Keratinocyte (primary cell): ENCODE measurements around the gene PAX9. TPM values are rescaled to one million over a fixed set of nuclear protein-coding genes. Genes with fewer than 3 reads are reported as not detected.

Experiments used
- DNase-seq: peaks from one replicate; pipeline ENCODE4 v3.0.0-alpha.2; 2011; ENCODE audit warnings: low read depth, missing footprints, low spot score
- FAIRE-seq: peaks from 2 replicates; lab custom pipeline; 2011; peaks lifted over from hg19 to GRCh38; lab: Jason Lieb, UNC
- H2AFZ ChIP-seq: 2 replicates; pipeline ENCODE4 v1.6.0; 2012; ENCODE audit warnings: low read length, control low read depth, inconsistent platforms; ENCODE audit not compliant: control insufficient read depth
- H3K27ac ChIP-seq: 2 replicates; pipeline ENCODE4 v1.5.1; 2011; ENCODE audit warnings: low read length; ENCODE audit not compliant: control insufficient read depth, insufficient read depth
- H3K27me3 ChIP-seq: 3 replicates; pipeline ENCODE4 v1.6.0; 2011; ENCODE audit warnings: low read length; ENCODE audit not compliant: control insufficient read depth, insufficient read depth; ENCODE audit errors: extremely low read depth
- H3K36me3 ChIP-seq, 2 experiments: 2 replicates in 1 of 2; 3 replicates in 1 of 2; pipeline ENCODE4 v1.5.1; 2011; ENCODE audit warnings: low read length in 2 of 2, mild to moderate bottlenecking in 1 of 2; ENCODE audit not compliant: control insufficient read depth in 2 of 2, insufficient read depth in 2 of 2; ENCODE audit errors: extremely low read depth in 1 of 2
- H3K4me1 ChIP-seq: 3 replicates; pipeline ENCODE4 v1.5.1; 2011; ENCODE audit warnings: low read length; ENCODE audit not compliant: control insufficient read depth, insufficient read depth; ENCODE audit errors: extremely low read depth
- H3K4me2 ChIP-seq: 3 replicates; pipeline ENCODE4 v1.6.0; 2011; ENCODE audit warnings: low read depth, low read length; ENCODE audit not compliant: control insufficient read depth, insufficient read depth; ENCODE audit errors: extremely low read depth
- H3K4me3 ChIP-seq, 3 experiments: fragments of 200-600 bp in 1 of 3; sonication (generic) in 1 of 3; 2 replicates in 2 of 3; 3 replicates in 1 of 3; pipeline ENCODE4 v1.5.1; 2011 to 2016; ENCODE audit warnings: low read length in 3 of 3, mild to moderate bottlenecking in 3 of 3, control low read depth in 2 of 3, inconsistent platforms in 1 of 3, low read depth in 1 of 3, mixed read lengths in 1 of 3, mixed run types in 1 of 3, moderate library complexity in 1 of 3; ENCODE audit not compliant: control insufficient read depth in 2 of 3, insufficient read depth in 2 of 3; ENCODE audit errors: extremely low read depth in 1 of 3
- H3K79me2 ChIP-seq: 2 replicates; pipeline ENCODE4 v1.6.0; 2012; ENCODE audit warnings: low read length; ENCODE audit not compliant: control insufficient read depth, insufficient read depth
- H3K9ac ChIP-seq: 3 replicates; pipeline ENCODE4 v1.6.0; 2011; ENCODE audit warnings: low read length; ENCODE audit not compliant: control insufficient read depth, insufficient read depth; ENCODE audit errors: extremely low read depth
- H3K9me1 ChIP-seq: 3 replicates; pipeline ENCODE4 v1.6.0; 2011; ENCODE audit warnings: low read length; ENCODE audit not compliant: control insufficient read depth, insufficient read depth; ENCODE audit errors: extremely low read depth
- H3K9me3 ChIP-seq: 2 replicates; pipeline ENCODE4 v1.5.1; 2012; ENCODE audit warnings: low read depth, low read length; ENCODE audit not compliant: control insufficient read depth
- H4K20me1 ChIP-seq: 3 replicates; pipeline ENCODE4 v1.6.0; 2011; ENCODE audit warnings: low read length; ENCODE audit not compliant: control insufficient read depth, insufficient read depth; ENCODE audit errors: extremely low read depth
- CTCF ChIP-seq, 3 experiments: IDR thresholded peaks in 1 of 3; conservative IDR thresholded peaks in 1 of 3; optimal IDR thresholded peaks in 1 of 3; 2 replicates in 2 of 3; 3 replicates in 1 of 3; pipeline versions ENCODE3 to v1.5.1; 2011; ENCODE audit warnings: low read length in 3 of 3, mild to moderate bottlenecking in 3 of 3, moderate library complexity in 2 of 3, control low read depth in 1 of 3, inconsistent platforms in 1 of 3; ENCODE audit not compliant: insufficient read depth in 2 of 3; ENCODE audit errors: extremely low read depth in 1 of 3
- EZH2 ChIP-seq: IDR thresholded peaks from one replicate; pipeline ENCODE4 v1.6.1; 2012; ENCODE audit warnings: inconsistent platforms, mild to moderate bottlenecking, low read length, moderate library complexity
- dilution Hi-C: fragments of 300-500 bp; cut with MboI; formaldehyde crosslinking; loops from one replicate; pipeline ENCODE4 v1.7.0; 2020; ENCODE audit warnings: low sequenced_read_pairs; ENCODE audit not compliant: extremely low pct_ligation_motif_present
- polyA plus RNA-seq, 5 experiments: library from polyadenylated mRNA; depleted of rRNA in 3 of 5; stranded (reverse) in 3 of 5; stranded (forward) in 1 of 5; unstranded in 1 of 5; fragments of >200 nt; gene quantifications; 1 replicate in 1 of 5; 2 replicates in 3 of 5; 3 replicates in 1 of 5; pipeline versions ENCODE4 v1.2.1 to v1.2.3, GENCODE V29; 2011 to 2012; ENCODE audit warnings: missing spikeins in 2 of 5, low read depth in 1 of 5, low replicate concordance in 1 of 5

The PAX9 gene
- polyA plus RNA-seq, 1 donor (not counting 4 experiments of a cell fraction or from before 2014, with no cell fraction given), result 1.1 TPM

GRCh38 chr14:36658123-36659009 is 3.3 kb upstream of the PAX9 start:
- H3K9me1 ChIP-seq, result no peaks in the 10 kb centered on the region
- dilution Hi-C loops, result no loop called here
- peaks cover 93% of the 10 kb centered on the region for H3K27me3 ChIP-seq
- no peaks in the 10 kb centered on the region for H3K36me3 ChIP-seq
- H3K9ac ChIP-seq, result no peak overlapping the region
- no peaks in the 10 kb centered on the region for H3K79me2 ChIP-seq
- no peak for TF ChIP-seq CTCF (optimal IDR thresholded peaks at IDR 0.05 in 1 of 3, IDR thresholded peaks at IDR 0.05 in 1 of 3, conservative IDR thresholded peaks at IDR 0.05 in 1 of 3; ENCODE audit: extremely low read depth in 1 of 3, insufficient read depth in 2 of 3, low read length in 3 of 3)
- TF ChIP-seq EZH2, result no peak
- FAIRE-seq, result no peak
- DNase-seq, result no peak
- no peaks in the 10 kb centered on the region for H4K20me1 ChIP-seq
- H3K4me1 ChIP-seq, result peaks cover 16% of the 10 kb centered on the region
- no peak overlapping the region for H2AFZ ChIP-seq
- no peaks in the 10 kb centered on the region for H3K9me3 ChIP-seq
- H3K4me2 ChIP-seq, result no peak overlapping the region
- no peak overlapping the region for H3K4me3 ChIP-seq
- no peak overlapping the region for H3K27ac ChIP-seq

GRCh38 chr14:36659010-36659821 is 2.4 kb upstream of the PAX9 start:
- H3K79me2 ChIP-seq, result no peaks in the 10 kb centered on the region
- H3K4me3 ChIP-seq, result no peak overlapping the region
- no peak overlapping the region for H3K9ac ChIP-seq
- H2AFZ ChIP-seq, result no peak overlapping the region
- H3K9me1 ChIP-seq, result no peaks in the 10 kb centered on the region
- no peaks in the 10 kb centered on the region for H4K20me1 ChIP-seq
- H3K4me2 ChIP-seq, result no peak overlapping the region
- H3K36me3 ChIP-seq, result no peaks in the 10 kb centered on the region
- DNase-seq (no peak), FAIRE-seq (no peak)
- peaks cover 18% of the 10 kb centered on the region for H3K4me1 ChIP-seq
- TF ChIP-seq EZH2 (no peak), CTCF (optimal IDR thresholded peaks at IDR 0.05 in 1 of 3, IDR thresholded peaks at IDR 0.05 in 1 of 3, conservative IDR thresholded peaks at IDR 0.05 in 1 of 3; ENCODE audit: extremely low read depth in 1 of 3, insufficient read depth in 2 of 3, low read length in 3 of 3) (no peak)
- no peaks in the 10 kb centered on the region for H3K9me3 ChIP-seq
- dilution Hi-C loops, result no loop called here
- peaks cover 93% of the 10 kb centered on the region for H3K27me3 ChIP-seq
- no peak overlapping the region for H3K27ac ChIP-seq
